A549 (cell line): ENCODE results near the gene CTNNBL1. TPM values are rescaled to one million over a fixed set of nuclear protein-coding genes. Genes with fewer than 3 reads are reported as not detected.

Experiments used
- ATAC-seq, 2 experiments: fragments of 200-7000 bp in 1 of 2; fragments of >200 bp in 1 of 2; cut with Nextera tagmentation in 1 of 2; cut with Tn5 transposase in 1 of 2; 3 replicates each; pipeline versions ENCODE4 v1.8.0 to v1.9.1; 2018 to 2020; ENCODE audit warnings: mild to moderate bottlenecking in 1 of 2, moderate library complexity in 1 of 2
- CTCF ChIA-PET: fragments of 300-600 bp; sonication (Branson Sonifier 250); formaldehyde crosslinking; extraction: SDS; loops from one replicate; lab custom pipeline; 2021; ENCODE audit warnings: antibody characterized with exemption, inconsistent platforms; lab: Yijun Ruan, JAX
- POLR2A ChIA-PET: fragments of 350-600 bp; formaldehyde crosslinking; extraction: SDS; loops from one replicate; lab custom pipeline; 2021; ENCODE audit warnings: antibody characterized with exemption, inconsistent platforms; lab: Yijun Ruan, JAX
- DNase-seq, 2 experiments: peaks; one replicate each; pipeline versions ENCODE4 v3.0.0 to v3.0.0-alpha.2; 2011 to 2016; ENCODE audit warnings: low read depth in 1 of 2, low spot score in 1 of 2
- FAIRE-seq: peaks from 2 replicates; lab custom pipeline; 2011; peaks lifted over from hg19 to GRCh38; lab: Jason Lieb, UNC
- H3K27ac ChIP-seq, 2 experiments: fragments of >200 bp; sonication (Bioruptor Twin); formaldehyde crosslinking; 3 replicates each; pipeline ENCODE4 v1.5.1; 2016 to 2017
- H3K4me1 ChIP-seq: fragments of >200 bp; sonication (Bioruptor Twin); formaldehyde crosslinking; 3 replicates; pipeline ENCODE4 v1.6.1; 2016
- H3K4me2 ChIP-seq: fragments of >200 bp; sonication (Bioruptor Twin); formaldehyde crosslinking; 3 replicates; pipeline ENCODE4 v1.6.1; 2016
- H3K4me3 ChIP-seq: fragments of >200 bp; sonication (Bioruptor Twin); formaldehyde crosslinking; 3 replicates; pipeline ENCODE4 v1.5.1; 2016
- H3K9me3 ChIP-seq: fragments of >200 bp; sonication (Bioruptor Twin); formaldehyde crosslinking; 3 replicates; pipeline ENCODE4 v1.6.1; 2016
- ATOH8 ChIP-seq: fragments of 250-450 bp; sonication (Bioruptor Pico); IDR thresholded peaks from 2 replicates; pipeline ENCODE4 v1.5.0; 2020; ENCODE audit warnings: low read depth, mild to moderate bottlenecking, moderate library complexity
- BCL3 ChIP-seq: fragments of >200 bp; sonication (Bioruptor Twin); formaldehyde crosslinking; IDR thresholded peaks from 3 replicates; pipeline ENCODE4 v1.6.1; 2016
- CBX8 ChIP-seq: fragments of 200-600 bp; sonication (generic); IDR thresholded peaks from 2 replicates; pipeline ENCODE4 v1.6.1; 2016
- CHD2 ChIP-seq: fragments of 150-350 bp; IDR thresholded peaks from 2 replicates; pipeline ENCODE4 v1.6.1; 2014; ENCODE audit warnings: low read length; ENCODE audit not compliant: partially characterized antibody
- ELK1 ChIP-seq: fragments of 150-350 bp; IDR thresholded peaks from 2 replicates; pipeline ENCODE4 v1.6.1; 2014; ENCODE audit warnings: low read depth, mild to moderate bottlenecking, low read length
- ESRRA ChIP-seq: fragments of 150-350 bp; IDR thresholded peaks from 2 replicates; pipeline ENCODE4 v1.6.1; 2014; ENCODE audit warnings: mild to moderate bottlenecking, low read length, borderline replicate concordance
- GATA3 ChIP-seq: IDR thresholded peaks from 2 replicates; pipeline ENCODE4 v1.6.1; 2012; ENCODE audit warnings: borderline replicate concordance
- HDAC2 ChIP-seq: fragments of 200-600 bp; sonication (generic); IDR thresholded peaks from 2 replicates; pipeline ENCODE4 v1.6.1; 2016
- HMGXB4 ChIP-seq: fragments of 250-450 bp; sonication (Bioruptor Pico); IDR thresholded peaks from 2 replicates; pipeline ENCODE4 v1.5.0; 2021; ENCODE audit warnings: mild to moderate bottlenecking, moderate library complexity, borderline replicate concordance
- HOXB13 ChIP-seq: fragments of 250-450 bp; sonication (Bioruptor Pico); IDR thresholded peaks from 2 replicates; pipeline ENCODE4 v1.5.0; 2020; ENCODE audit warnings: low read depth, mild to moderate bottlenecking, moderate library complexity
- JUN ChIP-seq, 2 experiments: fragments of >200 bp; sonication (Bioruptor Twin); formaldehyde crosslinking; IDR thresholded peaks; 2 replicates in 1 of 2; 3 replicates in 1 of 2; pipeline ENCODE4 v1.6.1; 2016 to 2017
- MAX ChIP-seq: IDR thresholded peaks from 2 replicates; pipeline ENCODE4 v1.6.1; 2012
- NPAS2 ChIP-seq: fragments of 250-450 bp; sonication (Bioruptor Pico); IDR thresholded peaks from 2 replicates; pipeline ENCODE4 v1.8.0; 2022; ENCODE audit warnings: mild to moderate bottlenecking, moderate library complexity, borderline replicate concordance
- PHF8 ChIP-seq: fragments of 200-600 bp; sonication (generic); IDR thresholded peaks from 2 replicates; pipeline ENCODE4 v1.6.1; 2016; ENCODE audit warnings: low read depth, mild to moderate bottlenecking, antibody characterized with exemption, moderate library complexity, borderline replicate concordance
- POLR2A ChIP-seq: IDR thresholded peaks from 2 replicates; pipeline ENCODE4 v1.6.1; 2012; ENCODE audit warnings: mild to moderate bottlenecking, low read length
- RARB ChIP-seq: fragments of 250-450 bp; sonication (Bioruptor Pico); IDR thresholded peaks from 2 replicates; pipeline ENCODE4 v1.8.0; 2021; ENCODE audit warnings: mild to moderate bottlenecking, moderate library complexity
- SREBF2 ChIP-seq: fragments of 450-650 bp; IDR thresholded peaks from 2 replicates; pipeline ENCODE4 v1.6.1; 2014; ENCODE audit warnings: mild to moderate bottlenecking, moderate library complexity
- TP53 ChIP-seq: fragments of 250-450 bp; sonication (Bioruptor Pico); IDR thresholded peaks from 2 replicates; pipeline ENCODE4 v1.5.0; 2021; ENCODE audit warnings: mild to moderate bottlenecking, moderate library complexity
- ZC3H11A ChIP-seq: fragments of 450-650 bp; IDR thresholded peaks from 2 replicates; pipeline ENCODE4 v1.6.1; 2014; ENCODE audit warnings: antibody characterized with exemption, mild to moderate bottlenecking
- WGBS: methylation state at CpG from one replicate; pipeline ENCODE4 v1.1.6; 2017; ENCODE audit errors: missing lambda C conversion rate; 5-methylcytosine and 5-hydroxymethylcytosine counted together
- polyA minus RNA-seq: library from RNA; depleted of rRNA, polyadenylated mRNA; stranded (reverse); fragments of >200 nt; gene quantifications from 2 replicates; pipeline ENCODE4 v1.2.3, GENCODE V29; 2011; rRNA and poly(A)+ RNA removed
- polyA plus RNA-seq, 4 experiments: library from polyadenylated mRNA; depleted of rRNA in 3 of 4; stranded (reverse); fragments of >200 nt; fragmentation: RNase III in 1 of 4; extraction: RNeasy Plus Mini Kit Qiagen cat#74134 plus additional on column Dnase treatment in 1 of 4; gene quantifications; 2 replicates in 3 of 4; 3 replicates in 1 of 4; pipeline ENCODE4 v1.2.3, GENCODE V29; 2011 to 2017

Gene CTNNBL1
- polyA plus RNA-seq (2011; rRNA removed) (39.0 and 41.0 TPM in 2 replicates), polyA plus RNA-seq (2017; fragmentation: RNase III; extraction: RNeasy Plus Mini Kit Qiagen cat#74134 plus additional on column Dnase treatment) (57.9 to 60.4 TPM (median 59.9 TPM) in 3 replicates), polyA minus RNA-seq (37.6 and 43.4 TPM in 2 replicates)
- 43.6 and 44.0 TPM in 2 replicates for polyA plus RNA-seq (2012; cell fraction: cytosol; rRNA removed)
- 27.0 and 30.4 TPM in 2 replicates for polyA plus RNA-seq (2012; cell fraction: nucleus; rRNA removed)

GRCh38 chr20:37693635-37694626 is at the start of gene CTNNBL1:
Gene CTNNBL1, plus strand, starts transcription at chr20:37694030. Its CDS starts 93 bp downstream, at chr20:37694123.
- 2% methylated on average over 24 of the region's 54 CpGs for WGBS
- Histone ChIP-seq H3K4me3 (peak within 1 kb of the TSS; percentile 64), H3K4me2 (peak within 1 kb of the TSS; percentile 84), H3K4me1 (peaks cover 12% of the 10 kb centered on the region; the same call in 1 of the 3 replicates), H3K9me3 (no peaks in the 10 kb centered on the region), H3K27ac (peak within 1 kb of the TSS; percentile 70 to 89)
- FAIRE-seq = no peak
- peak; percentile 88 to 97 for DNase-seq
- ChIA-PET POLR2A (no interaction called here), CTCF (interaction anchor here (1.2 to 1.8 kb wide), 3 partner anchors 15 to 129 kb away, joined by 3 to 5 read pairs (median 4); no protein-coding TSS in a partner anchor)
- TF ChIP-seq PHF8 (peak; percentile 75; the same call in 1 of the 2 replicates), GATA3 (peak; percentile 34; the same call in 1 of the 2 replicates), POLR2A (peak; percentile 75), JUN (IDR thresholded peaks at IDR 0.05) (peak; percentile 47 to 79; a peak in 4 of 5 replicates), SREBF2 (no peak), BCL3 (peak; percentile 62; the same call in 1 of the 3 replicates), CHD2 (no peak), HDAC2 (no peak), HOXB13 (CRISPR knock-in tag) (no peak), MAX (peak; percentile 79)
- ATAC-seq = peak; percentile 93 to 96

GRCh38 chr20:37644605-37645004 is 49.2 kb upstream of the CTNNBL1 start:
- FAIRE-seq (no peak), ATAC-seq (no peak), DNase-seq (no peak)
- WGBS = 9% methylated on average over 1 of the region's 1 CpG
- H3K9me3 ChIP-seq = no peaks in the 10 kb centered on the region
- CTCF ChIA-PET = interaction anchor here (1.6 kb wide), 1 partner anchor 80 kb away, joined by 4 read pairs; no protein-coding TSS in a partner anchor
- POLR2A ChIA-PET = no interaction called here
- no peak for TF ChIP-seq HMGXB4
- no peak for TF ChIP-seq TP53 (CRISPR knock-in tag)
- TF ChIP-seq NPAS2 = no peak
- TF ChIP-seq CHD2 = no peak
- H3K27ac ChIP-seq = no peak overlapping the region
- H3K4me3 ChIP-seq = no peak overlapping the region
- H3K4me1 ChIP-seq = no peaks in the 10 kb centered on the region
- no peak overlapping the region for H3K4me2 ChIP-seq

- no peak for FAIRE-seq
- Histone ChIP-seq H3K4me2 (no peak overlapping the region), H3K4me3 (no peak overlapping the region), H3K27ac (no peak overlapping the region), H3K9me3 (no peaks in the 10 kb centered on the region), H3K4me1 (no peaks in the 10 kb centered on the region)
- POLR2A ChIA-PET = no interaction called here
- WGBS = 40% methylated on average over 3 of the region's 3 CpGs
- ATAC-seq = no peak
- CTCF ChIA-PET = interaction anchor here (1.1 kb wide), 1 partner anchor 17 kb away, joined by 3 read pairs; no protein-coding TSS in a partner anchor
- no peak for DNase-seq
- TF ChIP-seq ZC3H11A (no peak), POLR2A (no peak), CBX8 (no peak), HDAC2 (no peak), ELK1 (no peak), ATOH8 (CRISPR knock-in tag) (no peak), BCL3 (no peak), ESRRA (no peak), RARB (no peak)
Measured at GRCh38 chr20:37647946-37648345, 45.9 kb upstream of the CTNNBL1 start.
